Tongue (tissue), 2 donors: ENCODE measurements around the gene SPARCL1. TPM values are rescaled to one million over a fixed set of nuclear protein-coding genes. Genes with fewer than 3 reads are reported as not detected.
"Not testable (repeated sequence)": the region's sequence is repeated elsewhere in the genome, so short reads cannot be mapped to it uniquely, and the experiment has no call there.

Experiments used
- DNase-seq: peaks from one replicate; pipeline ENCODE4 v3.0.0-alpha.2; 2015
- total RNA-seq: library from RNA; depleted of rRNA; stranded (reverse); fragments of >200 nt; gene quantifications from one replicate; pipeline ENCODE4 v1.2.3, GENCODE V29; 2014

SPARCL1 gene
- total RNA-seq: 395 TPM

GRCh38 chr4:87529187-87529586, at the start of gene SPARCL1:
TSS of gene SPARCL1 (minus strand) at chr4:87529376. CDS start at chr4:87499574, 29,802 bp downstream.
- DNase-seq: peak; percentile 91

GRCh38 chr4:87575983-87576382, 46.8 kb upstream of the SPARCL1 start:
- no peak for DNase-seq

- no peak for DNase-seq
Measured at GRCh38 chr4:87575408-87575807, 46.2 kb upstream of the SPARCL1 start.

- no peak for DNase-seq
Measured at GRCh38 chr4:87574996-87575395, 45.8 kb upstream of the SPARCL1 start.

GRCh38 chr4:87574376-87574775, 45.2 kb upstream of the SPARCL1 start:
- not testable (repeated sequence) for DNase-seq

- DNase-seq: no peak
Measured at GRCh38 chr4:87570290-87570805, 41.2 kb upstream of the SPARCL1 start.

GRCh38 chr4:87567191-87567590, 38.0 kb upstream of the SPARCL1 start:
- no peak for DNase-seq

- no peak for DNase-seq
Measured at GRCh38 chr4:87566276-87566675, 37.1 kb upstream of the SPARCL1 start.

- no peak for DNase-seq
Measured at GRCh38 chr4:87565746-87566145, 36.6 kb upstream of the SPARCL1 start.

GRCh38 chr4:87560802-87561201, 31.6 kb upstream of the SPARCL1 start:
- no peak for DNase-seq

- DNase-seq: peak; percentile 19
Measured at GRCh38 chr4:87559090-87559837, 30.1 kb upstream of the SPARCL1 start.

GRCh38 chr4:87557348-87557747, 28.2 kb upstream of the SPARCL1 start:
- no peak for DNase-seq

GRCh38 chr4:87555773-87556619, 26.8 kb upstream of the SPARCL1 start:
- DNase-seq: no peak

- no peak for DNase-seq
Measured at GRCh38 chr4:87553182-87553581, 24.0 kb upstream of the SPARCL1 start.

GRCh38 chr4:87551361-87551760, 22.2 kb upstream of the SPARCL1 start:
- no peak for DNase-seq

GRCh38 chr4:87547016-87547708, 18.0 kb upstream of the SPARCL1 start:
- no peak for DNase-seq

GRCh38 chr4:87545052-87545451, 15.9 kb upstream of the SPARCL1 start:
- DNase-seq: no peak

- peak; percentile 78 for DNase-seq
Measured at GRCh38 chr4:87543835-87544461, 14.8 kb upstream of the SPARCL1 start.

GRCh38 chr4:87542734-87543312, 13.6 kb upstream of the SPARCL1 start:
- DNase-seq: no peak

- DNase-seq: no peak
Measured at GRCh38 chr4:87541956-87542709, 13.0 kb upstream of the SPARCL1 start.

- DNase-seq: no peak
Measured at GRCh38 chr4:87541521-87541920, 12.3 kb upstream of the SPARCL1 start.
